Esophagus squamous epithelium (tissue), 4 donors: ENCODE data around the gene FAM120B.

Source experiments
- CTCF ChIP-seq, 6 experiments: fragments of 450-650 bp in 4 of 6; fragments of 200-600 bp in 2 of 6; sonication (generic) in 2 of 6; IDR thresholded peaks; one replicate each; pipeline ENCODE4 v1.5.1; 2016 to 2019; ENCODE audit warnings: antibody characterized with exemption in 6 of 6, mild to moderate bottlenecking in 4 of 6, moderate library complexity in 4 of 6
- POLR2A ChIP-seq, 4 donors: fragments of 450-650 bp; IDR thresholded peaks; one replicate each; pipeline ENCODE4 v1.6.1; 2017; ENCODE audit warnings: antibody characterized with exemption in 4 of 4, mild to moderate bottlenecking in 4 of 4, moderate library complexity in 3 of 4

GRCh38 chr6:170417881-170418280, 111.3 kb downstream of the FAM120B start:
- TF ChIP-seq CTCF (IDR thresholded peaks at IDR 0.05) (no peak), POLR2A (IDR thresholded peaks at IDR 0.05) (no peak)
